Dendritic cell treated with granulocyte-macrophage colony-stimulating factor and Interleukin-4, amounts not matched to agents 40 ng/mL and 50 ng/mL, for 4 days (primary cell): ENCODE data around the gene SBF1.
A peak's percentile ranks its signal among the peaks of the same experiment; 100 is the strongest.
"Not testable (repeated sequence)": the region's sequence is repeated elsewhere in the genome, so short reads cannot be mapped to it uniquely, and the experiment has no call there.

ENCODE experiments used
- H3K27ac Mint-ChIP-seq: one replicate; pipeline ENCODE4 v1.8.0; 2022; ENCODE audit warnings: mild to moderate bottlenecking, mixed read lengths
- H3K27me3 Mint-ChIP-seq: one replicate; pipeline ENCODE4 v1.8.0; 2022; ENCODE audit warnings: mild to moderate bottlenecking, mixed read lengths
- H3K36me3 Mint-ChIP-seq: one replicate; pipeline ENCODE4 v1.8.0; 2022; ENCODE audit warnings: low read depth, mixed read lengths
- H3K4me1 Mint-ChIP-seq: one replicate; pipeline ENCODE4 v1.8.0; 2022; ENCODE audit warnings: low read depth, mixed read lengths
- H3K4me3 Mint-ChIP-seq: one replicate; pipeline ENCODE4 v1.8.0; 2022; ENCODE audit warnings: mild to moderate bottlenecking, moderate library complexity, mixed read lengths
- H3K9me3 Mint-ChIP-seq: one replicate; pipeline ENCODE4 v1.8.0; 2022; ENCODE audit warnings: mixed read lengths
- intact Hi-C: fragments of 100-400 bp; cut with micrococcal nuclease; formaldehyde crosslinking; loops from one replicate; pipeline ENCODE4 v1.15.0; 2022

Gene SBF1

GRCh38 chr22:50434849-50435248 is 40.0 kb downstream of the SBF1 start:
- peaks cover 88% of the 10 kb centered on the region for H3K36me3 Mint-ChIP-seq
- no peaks in the 10 kb centered on the region for H3K27me3 Mint-ChIP-seq
- no peak overlapping the region for H3K27ac Mint-ChIP-seq
- H3K9me3 Mint-ChIP-seq: no peaks in the 10 kb centered on the region
- no peaks in the 10 kb centered on the region for H3K4me1 Mint-ChIP-seq
- H3K4me3 Mint-ChIP-seq: no peak overlapping the region
- intact Hi-C loops: no loop called here

GRCh38 chr22:50432877-50433510 is 41.8 kb downstream of the SBF1 start:
- H3K4me3 Mint-ChIP-seq, H3K4me1 Mint-ChIP-seq, H3K27me3 Mint-ChIP-seq, intact Hi-C loops, H3K9me3 Mint-ChIP-seq, H3K27ac Mint-ChIP-seq: not testable (repeated sequence)
- H3K36me3 Mint-ChIP-seq: peaks cover 88% of the 10 kb centered on the region

- no peaks in the 10 kb centered on the region for H3K4me1 Mint-ChIP-seq
These were observed 42.5 kb downstream of the SBF1 start for GRCh38 chr22:50432131-50432876.

DNA sequence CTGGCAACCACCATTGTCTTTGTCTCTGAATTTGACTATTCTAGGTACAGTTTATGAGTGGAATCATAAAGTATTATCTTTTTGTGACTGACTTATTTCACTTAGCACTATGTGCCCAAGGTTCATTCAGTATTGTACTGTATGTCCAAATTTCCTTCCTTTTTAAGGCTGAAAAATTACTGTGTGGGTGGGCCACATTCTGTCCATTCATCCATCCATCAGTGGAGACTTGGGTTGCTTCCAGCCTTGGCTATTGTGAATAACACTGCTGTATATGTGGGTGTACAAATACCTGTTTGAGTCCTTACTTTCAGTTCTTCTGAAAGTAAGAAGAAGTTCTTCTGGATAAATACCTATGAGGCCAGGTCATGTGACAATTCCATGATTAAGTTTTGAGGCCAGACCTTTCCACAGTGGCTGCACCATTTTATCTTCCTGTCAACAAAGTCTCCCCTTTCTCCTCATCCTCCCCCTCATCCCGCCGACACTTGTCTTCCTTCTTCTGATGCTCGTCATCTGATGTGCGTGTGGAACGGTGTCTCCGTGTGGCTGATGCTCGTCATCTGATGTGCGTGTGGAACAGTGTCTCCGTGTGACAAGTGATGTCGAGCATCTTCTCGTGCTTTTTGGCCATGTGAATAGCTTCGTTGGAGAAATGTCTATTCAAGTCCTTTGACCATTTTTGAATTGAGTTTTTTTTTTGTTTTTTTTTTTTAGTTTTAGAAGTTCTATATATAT is 49.5 kb downstream of the SBF1 start:
- Mint-ChIP-seq H3K27me3 (no peaks in the 10 kb centered on the region), H3K36me3 (peaks cover 100% of the 10 kb centered on the region), H3K9me3 (no peaks in the 10 kb centered on the region), H3K4me1 (peaks cover 5% of the 10 kb centered on the region), H3K27ac (no peak overlapping the region), H3K4me3 (no peak overlapping the region)
- intact Hi-C loops: loop anchor here (10.0 kb wide), 1 partner anchor 51 kb away; no protein-coding TSS in a partner anchor

More at GRCh38 chr22:50432131-50432876, 42.5 kb downstream of the SBF1 start:
- H3K9me3 Mint-ChIP-seq: no peaks in the 10 kb centered on the region
- H3K27me3 Mint-ChIP-seq: no peaks in the 10 kb centered on the region
- intact Hi-C loops: no loop called here
- H3K36me3 Mint-ChIP-seq: peaks cover 88% of the 10 kb centered on the region
- H3K27ac Mint-ChIP-seq: no peak overlapping the region
- no peak overlapping the region for H3K4me3 Mint-ChIP-seq

DNA sequence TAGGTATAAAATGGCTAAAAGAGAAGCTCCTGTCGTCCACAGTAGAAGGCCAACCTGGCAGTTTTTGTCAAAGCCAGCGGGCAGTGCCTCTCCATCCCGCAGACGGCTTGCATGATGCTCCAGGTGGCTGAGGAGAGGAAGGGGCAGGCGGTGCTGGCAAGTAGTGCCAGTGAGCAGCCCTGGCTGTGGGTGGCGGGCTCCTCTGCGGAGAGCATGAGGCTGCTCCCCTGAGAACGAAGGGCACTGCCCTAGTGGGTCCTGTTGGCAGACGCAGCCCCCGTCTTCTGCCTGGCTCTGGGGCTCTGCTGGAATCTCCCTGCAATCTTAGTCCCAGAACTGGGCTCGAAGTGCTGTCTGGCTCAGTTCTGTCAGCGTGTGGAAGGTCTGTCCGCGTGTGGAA is 50.9 kb downstream of the SBF1 start:
- H3K4me3 Mint-ChIP-seq: no peak overlapping the region
- no peak overlapping the region for H3K27ac Mint-ChIP-seq
- peaks cover 17% of the 10 kb centered on the region for H3K4me1 Mint-ChIP-seq
- H3K9me3 Mint-ChIP-seq: no peaks in the 10 kb centered on the region
- peaks cover 100% of the 10 kb centered on the region for H3K36me3 Mint-ChIP-seq
- intact Hi-C loops: loop anchor here (10.0 kb wide), 1 partner anchor 49 kb away; no protein-coding TSS in a partner anchor
- H3K27me3 Mint-ChIP-seq: no peaks in the 10 kb centered on the region

DNA sequence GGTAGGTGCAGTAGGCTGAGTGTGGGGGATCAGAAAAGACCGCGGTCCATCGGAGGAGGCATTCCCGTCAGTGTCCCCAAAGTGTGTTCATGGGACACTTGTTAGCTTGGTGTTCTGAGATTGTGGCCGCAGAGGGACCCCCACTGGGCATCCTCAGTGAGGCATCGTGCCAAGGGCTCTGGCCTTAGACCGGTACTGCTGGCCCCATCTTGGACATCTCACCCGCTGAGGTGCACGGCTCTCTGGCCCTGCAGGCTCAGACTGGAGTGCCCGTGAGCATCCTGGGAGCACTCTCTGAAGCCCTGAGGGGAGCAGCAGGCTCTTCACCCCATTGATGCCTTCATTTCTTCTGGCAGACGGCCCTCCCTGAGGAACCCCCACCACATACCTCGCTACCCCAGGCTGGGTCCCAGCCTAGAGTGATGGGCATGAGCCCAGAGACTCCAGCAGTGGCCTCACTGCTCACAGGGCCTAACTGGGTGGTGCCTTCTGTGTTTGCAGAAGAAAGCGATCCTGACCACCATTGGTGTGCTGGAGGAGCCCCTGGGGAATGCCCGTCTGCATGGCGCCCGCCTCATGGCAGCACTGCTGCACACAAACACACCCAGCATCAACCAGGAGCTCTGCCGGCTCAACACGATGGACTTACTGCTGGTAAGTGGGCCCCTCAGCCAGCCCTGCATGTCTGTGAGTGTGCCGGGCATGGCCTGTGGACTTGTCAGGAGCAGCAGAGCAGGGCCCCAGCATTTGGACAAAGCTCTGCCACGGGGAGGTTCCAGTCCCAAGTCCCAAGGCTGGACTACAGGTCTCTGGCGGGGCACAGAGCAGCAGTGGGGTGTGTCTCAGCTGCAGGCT is 51.6 kb downstream of the SBF1 start:
- H3K36me3 Mint-ChIP-seq: peaks cover 100% of the 10 kb centered on the region
- H3K4me1 Mint-ChIP-seq: peaks cover 21% of the 10 kb centered on the region
- H3K27ac Mint-ChIP-seq: no peak overlapping the region
- intact Hi-C loops: loop anchor here (10.0 kb wide), 1 partner anchor 48 kb away; no protein-coding TSS in a partner anchor
- H3K4me3 Mint-ChIP-seq: no peak overlapping the region
- H3K9me3 Mint-ChIP-seq: no peaks in the 10 kb centered on the region
- no peaks in the 10 kb centered on the region for H3K27me3 Mint-ChIP-seq

DNA sequence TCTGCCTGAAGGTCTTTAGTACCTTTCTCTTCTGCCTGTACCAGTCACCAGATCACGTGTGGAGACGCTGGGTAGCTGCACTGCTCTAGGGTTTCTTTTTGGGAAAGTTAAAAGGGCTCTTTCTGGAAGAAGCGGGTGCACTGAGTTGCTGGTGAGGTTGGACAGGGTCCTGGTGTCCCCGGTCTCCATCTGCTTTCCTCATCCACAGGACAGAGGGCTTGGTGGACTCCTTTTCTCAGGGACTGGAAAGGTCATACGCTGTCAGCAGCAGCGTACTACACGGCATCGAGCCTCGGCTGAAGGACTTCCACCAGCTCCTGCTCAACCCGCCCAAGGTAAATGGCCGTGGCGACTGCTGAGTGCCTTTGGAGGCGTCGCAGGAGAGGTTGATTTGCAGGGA is 52.8 kb downstream of the SBF1 start:
- Mint-ChIP-seq H3K27ac (peak overlapping the region; percentile 26), H3K4me3 (no peak overlapping the region), H3K27me3 (no peaks in the 10 kb centered on the region), H3K4me1 (peaks cover 32% of the 10 kb centered on the region), H3K36me3 (peaks cover 98% of the 10 kb centered on the region), H3K9me3 (no peaks in the 10 kb centered on the region)
- intact Hi-C loops: loop anchor here (10.0 kb wide), 1 partner anchor 47 kb away; no protein-coding TSS in a partner anchor

DNA sequence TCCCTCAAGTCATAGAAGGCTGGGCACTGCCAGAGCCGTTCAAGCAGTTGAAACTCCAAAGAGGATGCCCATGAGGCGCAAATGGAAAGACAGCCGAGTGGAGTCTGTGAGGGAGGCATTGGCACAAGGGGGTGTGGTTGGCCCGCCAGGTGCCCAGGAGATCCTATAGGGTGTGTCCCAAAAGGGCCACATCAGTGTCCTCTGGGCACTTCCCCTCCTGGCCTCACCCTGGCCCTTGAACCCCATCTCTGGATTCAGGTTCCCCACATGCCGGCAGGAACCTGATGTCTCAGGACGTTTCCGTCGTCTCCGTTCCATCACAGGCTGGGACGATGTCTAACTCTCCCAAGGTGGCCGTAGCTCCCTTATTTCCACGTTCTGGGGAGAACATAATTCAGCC is 54.3 kb downstream of the SBF1 start:
- intact Hi-C loops: loop anchor here (10.0 kb wide), 1 partner anchor 46 kb away; no protein-coding TSS in a partner anchor
- H3K4me1 Mint-ChIP-seq: peaks cover 35% of the 10 kb centered on the region
- H3K27ac Mint-ChIP-seq: peak overlapping the region; percentile 92

DNA sequence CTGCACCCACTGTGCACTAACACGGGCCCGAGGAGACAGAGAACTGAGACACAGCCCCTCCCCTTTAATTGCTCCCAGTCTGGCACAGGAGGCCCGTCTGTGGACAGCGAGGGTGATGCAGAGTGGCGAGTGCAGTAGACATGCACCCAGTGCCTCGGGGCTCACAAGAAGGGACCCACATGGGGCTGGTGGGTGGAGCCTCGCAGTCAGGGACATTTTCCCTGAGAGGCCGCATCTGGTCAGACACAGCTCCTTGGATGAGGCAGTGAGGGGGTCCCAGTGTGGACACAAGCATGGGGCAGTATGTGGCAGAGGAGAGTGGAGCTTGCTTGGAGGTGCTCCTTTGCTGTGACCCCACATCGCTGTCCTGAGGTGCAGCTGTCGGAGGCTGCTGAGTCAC is 54.8 kb downstream of the SBF1 start:
- no peak overlapping the region for H3K4me3 Mint-ChIP-seq
- peaks cover 34% of the 10 kb centered on the region for H3K4me1 Mint-ChIP-seq
- peaks cover 98% of the 10 kb centered on the region for H3K36me3 Mint-ChIP-seq
- no peaks in the 10 kb centered on the region for H3K27me3 Mint-ChIP-seq
- no peaks in the 10 kb centered on the region for H3K9me3 Mint-ChIP-seq
- peak overlapping the region; percentile 92 for H3K27ac Mint-ChIP-seq
- intact Hi-C loops: loop anchor here (10.0 kb wide), 1 partner anchor 45 kb away; no protein-coding TSS in a partner anchor

More for the DNA sequence above, 54.3 kb downstream of the SBF1 start:
- Mint-ChIP-seq H3K4me3 (no peak overlapping the region), H3K36me3 (peaks cover 98% of the 10 kb centered on the region), H3K9me3 (no peaks in the 10 kb centered on the region), H3K27me3 (no peaks in the 10 kb centered on the region)

DNA sequence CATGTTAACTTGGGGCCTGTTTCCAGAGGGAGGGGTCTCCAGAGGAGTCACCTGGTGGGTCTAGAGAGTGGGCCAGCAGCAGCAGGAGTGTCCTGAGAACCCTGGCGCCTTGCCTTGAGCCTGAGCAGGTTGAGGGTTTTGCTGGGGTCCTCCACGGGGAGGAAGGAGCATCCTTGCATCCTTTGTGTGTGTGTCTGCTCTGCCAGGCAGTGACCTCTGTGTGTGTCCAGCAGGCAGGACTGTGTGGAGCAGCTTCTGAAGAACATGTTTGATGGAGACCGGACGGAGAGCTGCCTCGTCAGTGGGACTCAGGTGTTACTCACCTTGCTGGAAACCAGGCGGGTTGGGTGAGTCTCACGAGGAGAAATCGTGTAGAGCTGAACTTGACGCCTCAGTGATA is 55.7 kb downstream of the SBF1 start:
- intact Hi-C loops: no loop called here
- Mint-ChIP-seq H3K4me3 (no peak overlapping the region), H3K36me3 (peaks cover 98% of the 10 kb centered on the region), H3K27ac (peak overlapping the region; percentile 92), H3K27me3 (no peaks in the 10 kb centered on the region), H3K4me1 (peaks cover 31% of the 10 kb centered on the region), H3K9me3 (no peaks in the 10 kb centered on the region)

GRCh38 chr22:50418624-50419023 is 56.2 kb downstream of the SBF1 start:
- peak overlapping the region; percentile 92 for H3K27ac Mint-ChIP-seq

GRCh38 chr22:50417411-50418210 is 57.2 kb downstream of the SBF1 start:
- Mint-ChIP-seq H3K27ac (peak overlapping the region; percentile 92), H3K36me3 (peaks cover 98% of the 10 kb centered on the region), H3K4me3 (no peak overlapping the region), H3K27me3 (no peaks in the 10 kb centered on the region), H3K4me1 (peaks cover 31% of the 10 kb centered on the region), H3K9me3 (no peaks in the 10 kb centered on the region)
- intact Hi-C loops: no loop called here

More at GRCh38 chr22:50418624-50419023, 56.2 kb downstream of the SBF1 start:
- Mint-ChIP-seq H3K36me3 (peaks cover 98% of the 10 kb centered on the region), H3K4me3 (no peak overlapping the region), H3K4me1 (peaks cover 31% of the 10 kb centered on the region), H3K9me3 (no peaks in the 10 kb centered on the region), H3K27me3 (no peaks in the 10 kb centered on the region)
- intact Hi-C loops: no loop called here
